Measurements from ENCODE around the gene CCL28. TPM values are rescaled to one million over a fixed set of nuclear protein-coding genes. Genes with fewer than 3 reads are reported as not detected.
A peak's percentile ranks its signal among the peaks of the same experiment; 100 is the strongest.

CCL28 gene
- polyA plus RNA-seq, 2 of the 4 experiments (the other 2 are of a cell fraction), result 0.15 to 0.39 TPM

DNA sequence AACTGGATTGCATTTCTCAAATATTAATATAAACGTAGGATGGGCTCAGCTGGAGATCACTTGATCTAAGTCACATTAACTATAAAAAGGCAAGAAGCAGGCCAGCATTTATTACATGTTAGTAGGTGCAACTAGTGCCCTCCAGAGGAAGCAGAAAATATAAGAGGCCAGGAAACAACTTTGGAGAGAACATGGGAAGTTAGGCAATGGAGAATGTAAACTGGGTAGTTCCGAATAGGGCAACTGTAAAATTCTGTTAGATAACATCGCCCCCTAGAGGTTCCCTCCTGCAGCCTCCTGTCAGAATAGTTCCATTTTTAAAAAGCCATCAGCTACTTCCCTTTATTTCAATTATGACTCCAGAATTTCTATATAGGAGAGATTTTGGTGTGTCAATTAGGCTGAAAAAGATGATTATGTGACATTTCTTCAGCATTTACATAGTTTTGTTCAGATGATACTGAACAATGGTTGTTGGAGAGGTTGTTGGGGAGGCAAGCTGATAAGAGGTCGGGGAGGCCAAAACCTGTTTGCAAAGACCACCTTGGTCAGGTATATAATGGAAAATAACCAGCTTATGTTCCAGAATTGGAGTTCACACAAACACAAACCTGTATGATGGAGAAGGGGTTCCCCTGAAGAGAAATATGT is 22.4 kb downstream of the CCL28 start:
- no peak for TF ChIP-seq PHF8 (IDR thresholded peaks at IDR 0.05; ENCODE audit: borderline replicate concordance, low read depth)
- TF ChIP-seq, protein P1, sequence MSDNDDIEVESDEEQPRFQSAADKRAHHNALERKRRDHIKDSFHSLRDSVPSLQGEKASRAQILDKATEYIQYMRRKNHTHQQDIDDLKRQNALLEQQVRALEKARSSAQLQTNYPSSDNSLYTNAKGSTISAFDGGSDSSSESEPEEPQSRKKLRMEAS (IDR thresholded peaks at IDR 0.05), result no peak
- TF ChIP-seq, protein P2, sequence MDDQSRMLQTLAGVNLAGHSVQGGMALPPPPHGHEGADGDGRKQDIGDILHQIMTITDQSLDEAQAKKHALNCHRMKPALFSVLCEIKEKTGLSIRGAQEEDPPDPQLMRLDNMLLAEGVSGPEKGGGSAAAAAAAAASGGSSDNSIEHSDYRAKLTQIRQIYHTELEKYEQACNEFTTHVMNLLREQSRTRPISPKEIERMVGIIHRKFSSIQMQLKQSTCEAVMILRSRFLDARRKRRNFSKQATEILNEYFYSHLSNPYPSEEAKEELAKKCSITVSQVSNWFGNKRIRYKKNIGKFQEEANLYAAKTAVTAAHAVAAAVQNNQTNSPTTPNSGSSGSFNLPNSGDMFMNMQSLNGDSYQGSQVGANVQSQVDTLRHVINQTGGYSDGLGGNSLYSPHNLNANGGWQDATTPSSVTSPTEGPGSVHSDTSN (IDR thresholded peaks at IDR 0.05), result no peak
- TF ChIP-seq, protein P3, sequence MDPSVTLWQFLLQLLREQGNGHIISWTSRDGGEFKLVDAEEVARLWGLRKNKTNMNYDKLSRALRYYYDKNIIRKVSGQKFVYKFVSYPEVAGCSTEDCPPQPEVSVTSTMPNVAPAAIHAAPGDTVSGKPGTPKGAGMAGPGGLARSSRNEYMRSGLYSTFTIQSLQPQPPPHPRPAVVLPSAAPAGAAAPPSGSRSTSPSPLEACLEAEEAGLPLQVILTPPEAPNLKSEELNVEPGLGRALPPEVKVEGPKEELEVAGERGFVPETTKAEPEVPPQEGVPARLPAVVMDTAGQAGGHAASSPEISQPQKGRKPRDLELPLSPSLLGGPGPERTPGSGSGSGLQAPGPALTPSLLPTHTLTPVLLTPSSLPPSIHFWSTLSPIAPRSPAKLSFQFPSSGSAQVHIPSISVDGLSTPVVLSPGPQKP (IDR thresholded peaks at IDR 0.05; ENCODE audit: low read depth, low read length), result no peak
- TF ChIP-seq, protein P4, sequence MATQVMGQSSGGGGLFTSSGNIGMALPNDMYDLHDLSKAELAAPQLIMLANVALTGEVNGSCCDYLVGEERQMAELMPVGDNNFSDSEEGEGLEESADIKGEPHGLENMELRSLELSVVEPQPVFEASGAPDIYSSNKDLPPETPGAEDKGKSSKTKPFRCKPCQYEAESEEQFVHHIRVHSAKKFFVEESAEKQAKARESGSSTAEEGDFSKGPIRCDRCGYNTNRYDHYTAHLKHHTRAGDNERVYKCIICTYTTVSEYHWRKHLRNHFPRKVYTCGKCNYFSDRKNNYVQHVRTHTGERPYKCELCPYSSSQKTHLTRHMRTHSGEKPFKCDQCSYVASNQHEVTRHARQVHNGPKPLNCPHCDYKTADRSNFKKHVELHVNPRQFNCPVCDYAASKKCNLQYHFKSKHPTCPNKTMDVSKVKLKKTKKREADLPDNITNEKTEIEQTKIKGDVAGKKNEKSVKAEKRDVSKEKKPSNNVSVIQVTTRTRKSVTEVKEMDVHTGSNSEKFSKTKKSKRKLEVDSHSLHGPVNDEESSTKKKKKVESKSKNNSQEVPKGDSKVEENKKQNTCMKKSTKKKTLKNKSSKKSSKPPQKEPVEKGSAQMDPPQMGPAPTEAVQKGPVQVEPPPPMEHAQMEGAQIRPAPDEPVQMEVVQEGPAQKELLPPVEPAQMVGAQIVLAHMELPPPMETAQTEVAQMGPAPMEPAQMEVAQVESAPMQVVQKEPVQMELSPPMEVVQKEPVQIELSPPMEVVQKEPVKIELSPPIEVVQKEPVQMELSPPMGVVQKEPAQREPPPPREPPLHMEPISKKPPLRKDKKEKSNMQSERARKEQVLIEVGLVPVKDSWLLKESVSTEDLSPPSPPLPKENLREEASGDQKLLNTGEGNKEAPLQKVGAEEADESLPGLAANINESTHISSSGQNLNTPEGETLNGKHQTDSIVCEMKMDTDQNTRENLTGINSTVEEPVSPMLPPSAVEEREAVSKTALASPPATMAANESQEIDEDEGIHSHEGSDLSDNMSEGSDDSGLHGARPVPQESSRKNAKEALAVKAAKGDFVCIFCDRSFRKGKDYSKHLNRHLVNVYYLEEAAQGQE (IDR thresholded peaks at IDR 0.05), result no peak
- TF ChIP-seq TP53 (CRISPR knock-in tag; IDR thresholded peaks at IDR 0.05), result no peak
- TF ChIP-seq, protein P5, sequence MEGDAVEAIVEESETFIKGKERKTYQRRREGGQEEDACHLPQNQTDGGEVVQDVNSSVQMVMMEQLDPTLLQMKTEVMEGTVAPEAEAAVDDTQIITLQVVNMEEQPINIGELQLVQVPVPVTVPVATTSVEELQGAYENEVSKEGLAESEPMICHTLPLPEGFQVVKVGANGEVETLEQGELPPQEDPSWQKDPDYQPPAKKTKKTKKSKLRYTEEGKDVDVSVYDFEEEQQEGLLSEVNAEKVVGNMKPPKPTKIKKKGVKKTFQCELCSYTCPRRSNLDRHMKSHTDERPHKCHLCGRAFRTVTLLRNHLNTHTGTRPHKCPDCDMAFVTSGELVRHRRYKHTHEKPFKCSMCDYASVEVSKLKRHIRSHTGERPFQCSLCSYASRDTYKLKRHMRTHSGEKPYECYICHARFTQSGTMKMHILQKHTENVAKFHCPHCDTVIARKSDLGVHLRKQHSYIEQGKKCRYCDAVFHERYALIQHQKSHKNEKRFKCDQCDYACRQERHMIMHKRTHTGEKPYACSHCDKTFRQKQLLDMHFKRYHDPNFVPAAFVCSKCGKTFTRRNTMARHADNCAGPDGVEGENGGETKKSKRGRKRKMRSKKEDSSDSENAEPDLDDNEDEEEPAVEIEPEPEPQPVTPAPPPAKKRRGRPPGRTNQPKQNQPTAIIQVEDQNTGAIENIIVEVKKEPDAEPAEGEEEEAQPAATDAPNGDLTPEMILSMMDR (IDR thresholded peaks at IDR 0.05), result peak; percentile 98
- TF ChIP-seq, protein P6, sequence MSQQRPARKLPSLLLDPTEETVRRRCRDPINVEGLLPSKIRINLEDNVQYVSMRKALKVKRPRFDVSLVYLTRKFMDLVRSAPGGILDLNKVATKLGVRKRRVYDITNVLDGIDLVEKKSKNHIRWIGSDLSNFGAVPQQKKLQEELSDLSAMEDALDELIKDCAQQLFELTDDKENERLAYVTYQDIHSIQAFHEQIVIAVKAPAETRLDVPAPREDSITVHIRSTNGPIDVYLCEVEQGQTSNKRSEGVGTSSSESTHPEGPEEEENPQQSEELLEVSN (IDR thresholded peaks at IDR 0.05; ENCODE audit: borderline replicate concordance, low read depth), result no peak
- peak; percentile 27 to 88; a peak in 3 of 4 replicates for TF ChIP-seq CEBPB (IDR thresholded peaks at IDR 0.05)
- TF ChIP-seq ZSCAN20 (CRISPR knock-in tag; IDR thresholded peaks at IDR 0.05), result no peak
- TF ChIP-seq SMC3 (IDR thresholded peaks at IDR 0.05), result peak; percentile 88
- TF ChIP-seq RNF2 (IDR thresholded peaks at IDR 0.05; ENCODE audit: borderline replicate concordance, low read depth), result no peak
- TF ChIP-seq, protein P7, sequence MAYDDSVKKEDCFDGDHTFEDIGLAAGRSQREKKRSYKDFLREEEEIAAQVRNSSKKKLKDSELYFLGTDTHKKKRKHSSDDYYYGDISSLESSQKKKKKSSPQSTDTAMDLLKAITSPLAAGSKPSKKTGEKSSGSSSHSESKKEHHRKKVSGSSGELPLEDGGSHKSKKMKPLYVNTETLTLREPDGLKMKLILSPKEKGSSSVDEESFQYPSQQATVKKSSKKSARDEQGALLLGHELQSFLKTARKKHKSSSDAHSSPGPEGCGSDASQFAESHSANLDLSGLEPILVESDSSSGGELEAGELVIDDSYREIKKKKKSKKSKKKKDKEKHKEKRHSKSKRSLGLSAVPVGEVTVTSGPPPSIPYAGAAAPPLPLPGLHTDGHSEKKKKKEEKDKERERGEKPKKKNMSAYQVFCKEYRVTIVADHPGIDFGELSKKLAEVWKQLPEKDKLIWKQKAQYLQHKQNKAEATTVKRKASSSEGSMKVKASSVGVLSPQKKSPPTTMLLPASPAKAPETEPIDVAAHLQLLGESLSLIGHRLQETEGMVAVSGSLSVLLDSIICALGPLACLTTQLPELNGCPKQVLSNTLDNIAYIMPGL (CRISPR knock-in tag; IDR thresholded peaks at IDR 0.05; ENCODE audit: borderline replicate concordance), result no peak
- peak; percentile 90 to 94 for TF ChIP-seq RAD21 (conservative IDR thresholded peaks at IDR 0.05 in 1 of 2, IDR thresholded peaks at IDR 0.05 in 1 of 2)
- TF ChIP-seq CBX2 (IDR thresholded peaks at IDR 0.05; ENCODE audit: borderline replicate concordance, low read depth), result no peak
- no peak for TF ChIP-seq JUN (IDR thresholded peaks at IDR 0.05)
- no peak for TF ChIP-seq CHD4 (IDR thresholded peaks at IDR 0.05; ENCODE audit: borderline replicate concordance)
- no peak for TF ChIP-seq MYC (IDR thresholded peaks at IDR 0.05; ENCODE audit: borderline replicate concordance, low read length)
- TF ChIP-seq FOSL2 (IDR thresholded peaks at IDR 0.05), result no peak
- TF ChIP-seq FOSL2 (CRISPR knock-in tag; IDR thresholded peaks at IDR 0.05), result no peak
- no peak for TF ChIP-seq SREBF2 (IDR thresholded peaks at IDR 0.05)
- TF ChIP-seq ZC3H11A (IDR thresholded peaks at IDR 0.05), result no peak
- TF ChIP-seq HOXB5 (CRISPR knock-in tag; IDR thresholded peaks at IDR 0.05), result no peak
- no peak for TF ChIP-seq HDAC2 (IDR thresholded peaks at IDR 0.05)
- TF ChIP-seq RFX5 (IDR thresholded peaks at IDR 0.05), result no peak
- H3K27ac ChIP-seq, result peak overlapping the region in 1 of 2 experiments; percentile 13; a peak in 1 of 6 replicates
- H3K9me3 ChIP-seq, result no peaks in the 10 kb centered on the region
- ATAC-seq, result peak; percentile 95 to 96
- ChIA-PET POLR2A (interaction anchor here (0.9 to 2.4 kb wide), 3 partner anchors 77 to 269 kb away, joined by 4 to 11 read pairs (median 5); partner anchors contain the start of genes HMGCS1, TMEM267 and ZNF131), CTCF (interaction anchor here (0.6 to 4.8 kb wide), 67 partner anchors 9 to 491 kb away, joined by 3 to 41 read pairs (median 5); partner anchors contain the start of genes ANXA2R, CCL28, HMGCS1 and TMEM267)
- H3K4me1 ChIP-seq, result peaks cover 8% of the 10 kb centered on the region; the same call in 1 of the 3 replicates
- H3K4me2 ChIP-seq, result no peak overlapping the region
- DNase-seq (ENCODE audit: low read depth in 1 of 2, low spot score in 1 of 2), result peak; percentile 79 to 91
- 30% methylated on average over 4 of the region's 4 CpGs for WGBS (ENCODE audit: missing lambda C conversion rate)
- peak; percentile 98 for FAIRE-seq
- H3K4me3 ChIP-seq, result no peak overlapping the region
